Dendritic cell treated with granulocyte-macrophage colony-stimulating factor and Interleukin-4, amounts not matched to agents 40 ng/mL and 50 ng/mL, for 4 days (primary cell): Measurements from ENCODE around the gene RTRAF.

Source experiments
- H3K27ac Mint-ChIP-seq: one replicate; pipeline ENCODE4 v1.8.0; 2022; ENCODE audit warnings: mild to moderate bottlenecking, mixed read lengths
- H3K27me3 Mint-ChIP-seq: one replicate; pipeline ENCODE4 v1.8.0; 2022; ENCODE audit warnings: mild to moderate bottlenecking, mixed read lengths
- H3K36me3 Mint-ChIP-seq: one replicate; pipeline ENCODE4 v1.8.0; 2022; ENCODE audit warnings: low read depth, mixed read lengths
- H3K4me1 Mint-ChIP-seq: one replicate; pipeline ENCODE4 v1.8.0; 2022; ENCODE audit warnings: low read depth, mixed read lengths
- H3K4me3 Mint-ChIP-seq: one replicate; pipeline ENCODE4 v1.8.0; 2022; ENCODE audit warnings: mild to moderate bottlenecking, moderate library complexity, mixed read lengths
- H3K9me3 Mint-ChIP-seq: one replicate; pipeline ENCODE4 v1.8.0; 2022; ENCODE audit warnings: mixed read lengths
- intact Hi-C: fragments of 100-400 bp; cut with micrococcal nuclease; formaldehyde crosslinking; loops from one replicate; pipeline ENCODE4 v1.15.0; 2022

RTRAF gene

GRCh38 chr14:52002542-52002941 lies 13.2 kb downstream of the RTRAF start:
- no peaks in the 10 kb centered on the region for H3K27me3 Mint-ChIP-seq
- H3K9me3 Mint-ChIP-seq: no peaks in the 10 kb centered on the region
- H3K27ac Mint-ChIP-seq: no peak overlapping the region
- H3K36me3 Mint-ChIP-seq: peaks cover 89% of the 10 kb centered on the region
- H3K4me3 Mint-ChIP-seq: no peak overlapping the region
- H3K4me1 Mint-ChIP-seq: no peaks in the 10 kb centered on the region
- intact Hi-C loops: no loop called here

GRCh38 chr14:52003324-52003723 lies 14.0 kb downstream of the RTRAF start:
- Mint-ChIP-seq H3K27me3 (no peaks in the 10 kb centered on the region), H3K36me3 (peaks cover 92% of the 10 kb centered on the region), H3K4me1 (no peaks in the 10 kb centered on the region), H3K4me3 (no peak overlapping the region), H3K27ac (no peak overlapping the region), H3K9me3 (no peaks in the 10 kb centered on the region)
- intact Hi-C loops: no loop called here

GRCh38 chr14:52005625-52006024 lies 16.3 kb downstream of the RTRAF start:
- intact Hi-C loops: no loop called here
- Mint-ChIP-seq H3K4me3 (no peak overlapping the region), H3K27ac (no peak overlapping the region), H3K4me1 (no peaks in the 10 kb centered on the region), H3K36me3 (peaks cover 95% of the 10 kb centered on the region), H3K27me3 (no peaks in the 10 kb centered on the region), H3K9me3 (no peaks in the 10 kb centered on the region)

GRCh38 chr14:52006361-52006760 lies 17.0 kb downstream of the RTRAF start:
- intact Hi-C loops: no loop called here

GRCh38 chr14:52007211-52007610 lies 17.9 kb downstream of the RTRAF start:
- H3K36me3 Mint-ChIP-seq: peaks cover 91% of the 10 kb centered on the region
- no peaks in the 10 kb centered on the region for H3K4me1 Mint-ChIP-seq
- H3K9me3 Mint-ChIP-seq: no peaks in the 10 kb centered on the region
- no peaks in the 10 kb centered on the region for H3K27me3 Mint-ChIP-seq
- intact Hi-C loops: no loop called here
- no peak overlapping the region for H3K27ac Mint-ChIP-seq
- H3K4me3 Mint-ChIP-seq: no peak overlapping the region

More at GRCh38 chr14:52006361-52006760, 17.0 kb downstream of the RTRAF start:
- peaks cover 95% of the 10 kb centered on the region for H3K36me3 Mint-ChIP-seq
- H3K4me1 Mint-ChIP-seq: no peaks in the 10 kb centered on the region
- no peak overlapping the region for H3K4me3 Mint-ChIP-seq
- H3K9me3 Mint-ChIP-seq: no peaks in the 10 kb centered on the region
- no peaks in the 10 kb centered on the region for H3K27me3 Mint-ChIP-seq
- no peak overlapping the region for H3K27ac Mint-ChIP-seq

- Mint-ChIP-seq H3K4me3 (no peak overlapping the region), H3K4me1 (no peaks in the 10 kb centered on the region), H3K27ac (no peak overlapping the region), H3K36me3 (peaks cover 87% of the 10 kb centered on the region), H3K9me3 (no peaks in the 10 kb centered on the region), H3K27me3 (no peaks in the 10 kb centered on the region)
- intact Hi-C loops: no loop called here
Measured at GRCh38 chr14:52007637-52008036, 18.3 kb downstream of the RTRAF start.

GRCh38 chr14:52008136-52008535 lies 18.8 kb downstream of the RTRAF start:
- H3K27me3 Mint-ChIP-seq: no peaks in the 10 kb centered on the region
- peaks cover 82% of the 10 kb centered on the region for H3K36me3 Mint-ChIP-seq
- no peaks in the 10 kb centered on the region for H3K9me3 Mint-ChIP-seq
- H3K27ac Mint-ChIP-seq: no peak overlapping the region
- intact Hi-C loops: no loop called here
- H3K4me3 Mint-ChIP-seq: no peak overlapping the region
- no peaks in the 10 kb centered on the region for H3K4me1 Mint-ChIP-seq

- H3K9me3 Mint-ChIP-seq: no peaks in the 10 kb centered on the region
- intact Hi-C loops: no loop called here
- peaks cover 62% of the 10 kb centered on the region for H3K36me3 Mint-ChIP-seq
- H3K4me3 Mint-ChIP-seq: no peak overlapping the region
- peaks cover 10% of the 10 kb centered on the region for H3K4me1 Mint-ChIP-seq
- no peak overlapping the region for H3K27ac Mint-ChIP-seq
- H3K27me3 Mint-ChIP-seq: no peaks in the 10 kb centered on the region
Measured at GRCh38 chr14:52010173-52010693, 20.9 kb downstream of the RTRAF start.

- H3K27me3 Mint-ChIP-seq: peaks cover 2% of the 10 kb centered on the region
- no peaks in the 10 kb centered on the region for H3K9me3 Mint-ChIP-seq
- peaks cover 12% of the 10 kb centered on the region for H3K4me1 Mint-ChIP-seq
- H3K27ac Mint-ChIP-seq: no peak overlapping the region
- peaks cover 49% of the 10 kb centered on the region for H3K36me3 Mint-ChIP-seq
- intact Hi-C loops: no loop called here
- no peak overlapping the region for H3K4me3 Mint-ChIP-seq
Measured at GRCh38 chr14:52011523-52011922, 22.2 kb downstream of the RTRAF start.

- Mint-ChIP-seq H3K27me3 (peaks cover 5% of the 10 kb centered on the region), H3K27ac (no peak overlapping the region), H3K4me3 (no peak overlapping the region), H3K9me3 (no peaks in the 10 kb centered on the region), H3K36me3 (peaks cover 42% of the 10 kb centered on the region), H3K4me1 (peaks cover 18% of the 10 kb centered on the region)
- intact Hi-C loops: no loop called here
Measured at GRCh38 chr14:52012635-52013034, 23.3 kb downstream of the RTRAF start.

GRCh38 chr14:52013984-52014600 lies 24.7 kb downstream of the RTRAF start:
- peaks cover 27% of the 10 kb centered on the region for H3K36me3 Mint-ChIP-seq
- peaks cover 18% of the 10 kb centered on the region for H3K4me1 Mint-ChIP-seq
- H3K27me3 Mint-ChIP-seq: peaks cover 5% of the 10 kb centered on the region
- no peaks in the 10 kb centered on the region for H3K9me3 Mint-ChIP-seq
- no peak overlapping the region for H3K27ac Mint-ChIP-seq
- no peak overlapping the region for H3K4me3 Mint-ChIP-seq
- intact Hi-C loops: no loop called here

- Mint-ChIP-seq H3K4me1 (peaks cover 18% of the 10 kb centered on the region), H3K27ac (no peak overlapping the region), H3K9me3 (no peaks in the 10 kb centered on the region), H3K4me3 (no peak overlapping the region), H3K36me3 (peaks cover 21% of the 10 kb centered on the region), H3K27me3 (peaks cover 7% of the 10 kb centered on the region)
- intact Hi-C loops: no loop called here
Measured at GRCh38 chr14:52014601-52015267, 25.4 kb downstream of the RTRAF start.

- no peaks in the 10 kb centered on the region for H3K9me3 Mint-ChIP-seq
- intact Hi-C loops: no loop called here
- H3K27ac Mint-ChIP-seq: no peak overlapping the region
- H3K27me3 Mint-ChIP-seq: peaks cover 7% of the 10 kb centered on the region
- H3K4me3 Mint-ChIP-seq: no peak overlapping the region
- H3K4me1 Mint-ChIP-seq: peaks cover 18% of the 10 kb centered on the region
- H3K36me3 Mint-ChIP-seq: peaks cover 13% of the 10 kb centered on the region
Measured at GRCh38 chr14:52015411-52016030, 26.2 kb downstream of the RTRAF start.

GRCh38 chr14:52018252-52018651 lies 28.9 kb downstream of the RTRAF start:
- peaks cover 18% of the 10 kb centered on the region for H3K4me1 Mint-ChIP-seq
- H3K4me3 Mint-ChIP-seq: no peak overlapping the region
- H3K36me3 Mint-ChIP-seq: no peaks in the 10 kb centered on the region
- intact Hi-C loops: no loop called here
- no peak overlapping the region for H3K27ac Mint-ChIP-seq
- no peaks in the 10 kb centered on the region for H3K9me3 Mint-ChIP-seq
- H3K27me3 Mint-ChIP-seq: peaks cover 9% of the 10 kb centered on the region
